SK-N-MC (cell line): ENCODE measurements around the gene ZNF385B.

Experiments used
- EZH2 ChIP-seq: fragments of 200-600 bp; sonication (generic); IDR thresholded peaks from one replicate; pipeline ENCODE4 v1.6.1; 2017; ENCODE audit warnings: antibody characterized with exemption
- POLR2AphosphoS5 ChIP-seq: IDR thresholded peaks from 2 replicates; pipeline ENCODE4 v1.6.1; 2012; ENCODE audit warnings: mild to moderate bottlenecking, low read depth, low read length, borderline replicate concordance

- TF ChIP-seq EZH2 (no peak), POLR2AphosphoS5 (no peak)
Observed at GRCh38 chr2:179447839-179448447, 413.5 kb downstream of the ZNF385B start.
